ENCODE results near the gene LIX1.
"Not testable (repeated sequence)": the region's sequence is repeated elsewhere in the genome, so short reads cannot be mapped to it uniquely, and the experiment has no call there.

Gene LIX1

GRCh38 chr5:97102010-97102470 is 40.4 kb downstream of the LIX1 start:
- no peak for DNase-seq (ENCODE audit: low spot score)
- FAIRE-seq = no peak

- FAIRE-seq = no peak
Measured at GRCh38 chr5:97101189-97101910, 41.1 kb downstream of the LIX1 start.

GRCh38 chr5:97100476-97100875 is 41.9 kb downstream of the LIX1 start:
- DNase-seq (ENCODE audit: low spot score) (no peak), FAIRE-seq (no peak)

More at GRCh38 chr5:97101189-97101910, 41.1 kb downstream of the LIX1 start:
- no peak for DNase-seq (ENCODE audit: low spot score)

- no peak for FAIRE-seq
- no peak for DNase-seq (ENCODE audit: low spot score)
Measured at GRCh38 chr5:97098922-97099321, 43.5 kb downstream of the LIX1 start.

DNA sequence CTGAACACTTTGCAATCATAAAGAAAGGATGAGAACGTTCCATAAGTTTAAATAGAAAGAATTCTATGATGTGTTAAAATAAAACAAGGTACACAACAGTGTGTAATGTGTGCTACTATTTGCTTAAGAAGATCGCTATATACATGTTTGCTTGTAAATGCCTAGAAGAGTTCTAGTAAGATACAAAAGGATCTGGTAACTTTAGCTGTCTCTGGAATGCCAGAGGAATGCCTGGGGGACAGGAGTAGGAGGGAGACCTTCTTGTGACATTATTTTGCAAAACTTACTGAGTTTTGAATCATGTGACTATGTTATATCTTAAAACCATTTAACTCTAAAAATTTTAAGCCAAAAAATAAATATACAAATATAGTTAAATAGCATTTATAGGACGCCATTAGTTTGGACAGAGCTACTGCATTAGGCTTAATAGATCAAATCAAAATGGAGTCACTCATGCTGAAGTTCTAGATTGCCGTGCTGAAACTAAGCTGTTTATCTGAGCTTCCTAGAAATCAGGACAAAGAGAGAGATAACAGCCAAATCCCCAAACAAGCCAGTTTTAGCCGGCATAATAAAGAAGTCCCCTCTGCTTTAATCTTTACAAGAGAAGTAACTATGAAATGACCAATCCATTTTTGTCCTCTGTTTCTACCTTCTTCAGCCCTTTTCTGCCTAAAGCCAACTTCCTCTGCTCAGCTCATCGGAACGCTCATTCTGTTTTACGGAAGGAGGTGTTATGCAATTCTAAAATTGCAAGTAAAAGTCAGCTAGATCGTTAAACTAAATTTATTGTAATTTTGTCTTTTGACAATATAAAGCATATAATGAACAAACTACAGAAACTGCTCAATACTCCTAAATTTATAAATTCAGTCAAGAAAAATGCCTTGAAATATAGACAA is 44.8 kb downstream of the LIX1 start:
- DNase-seq (ENCODE audit: low spot score) = no peak
- FAIRE-seq = no peak

GRCh38 chr5:97096846-97097245 is 45.6 kb downstream of the LIX1 start:
- no peak for FAIRE-seq
- DNase-seq (ENCODE audit: low spot score) = no peak

DNA sequence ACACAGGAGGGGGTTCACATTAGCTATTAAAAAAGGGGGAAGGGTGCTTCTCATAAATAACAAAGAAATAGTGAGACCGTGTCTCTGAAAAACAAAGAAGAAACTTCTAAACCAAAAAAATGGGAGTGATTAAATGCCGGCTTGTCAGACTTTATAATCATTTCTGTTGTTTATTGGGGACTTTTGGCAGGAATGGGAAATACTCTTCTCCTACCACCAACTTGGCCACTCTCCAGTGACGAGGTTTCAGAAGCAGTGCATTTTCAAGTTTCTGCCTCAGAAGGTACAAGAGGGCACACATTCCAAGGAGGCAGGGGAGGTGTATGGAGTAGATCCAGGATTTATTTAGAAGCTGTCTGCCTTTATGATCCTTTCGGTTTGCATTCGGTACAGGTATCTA is 46.2 kb downstream of the LIX1 start:
- FAIRE-seq = no peak
- peak; percentile 11 for DNase-seq (ENCODE audit: low spot score)

DNA sequence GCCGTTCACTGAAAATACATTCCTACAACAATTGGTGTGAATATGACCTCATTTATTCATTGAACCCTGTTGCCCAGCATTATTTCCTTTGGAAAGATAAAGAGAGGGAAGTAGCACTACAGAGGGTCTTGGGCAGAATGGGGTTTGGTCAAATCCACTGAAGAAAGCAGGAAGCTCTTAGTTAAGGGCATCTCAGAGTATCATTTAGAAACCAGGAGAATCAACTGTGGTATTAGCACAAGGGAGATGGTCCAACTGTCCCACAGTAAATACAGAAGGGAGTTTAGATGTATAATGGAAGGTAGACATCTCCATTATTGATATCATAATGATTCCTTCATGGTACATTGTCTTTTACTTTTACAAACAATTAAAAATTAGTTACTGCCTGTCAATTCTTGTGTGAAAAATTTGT is 47.1 kb downstream of the LIX1 start:
- no peak for FAIRE-seq
- DNase-seq (ENCODE audit: low spot score) = no peak

- DNase-seq (ENCODE audit: low spot score) (no peak), FAIRE-seq (no peak)
Measured at GRCh38 chr5:97094579-97095317, 47.7 kb downstream of the LIX1 start.

DNA sequence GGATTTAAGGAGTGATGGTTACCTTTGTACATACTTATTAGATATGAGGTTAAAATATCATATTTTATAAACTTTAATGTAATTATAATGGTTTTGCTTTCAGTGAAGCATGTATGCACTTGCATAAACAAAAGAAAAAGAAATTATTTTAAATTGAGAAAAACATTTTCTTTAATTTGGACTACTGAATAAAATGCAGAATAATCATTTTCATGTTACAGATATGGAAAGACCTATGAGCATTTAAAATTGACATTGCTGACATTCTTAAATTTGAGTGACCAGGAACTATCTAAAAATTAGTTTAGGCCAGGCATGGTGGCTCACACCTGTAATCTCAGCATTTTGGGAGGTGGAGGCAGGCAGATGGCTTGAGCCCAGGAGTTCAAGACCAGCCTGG is 49.2 kb downstream of the LIX1 start:
- FAIRE-seq (no peak), DNase-seq (ENCODE audit: low spot score) (no peak)

DNA sequence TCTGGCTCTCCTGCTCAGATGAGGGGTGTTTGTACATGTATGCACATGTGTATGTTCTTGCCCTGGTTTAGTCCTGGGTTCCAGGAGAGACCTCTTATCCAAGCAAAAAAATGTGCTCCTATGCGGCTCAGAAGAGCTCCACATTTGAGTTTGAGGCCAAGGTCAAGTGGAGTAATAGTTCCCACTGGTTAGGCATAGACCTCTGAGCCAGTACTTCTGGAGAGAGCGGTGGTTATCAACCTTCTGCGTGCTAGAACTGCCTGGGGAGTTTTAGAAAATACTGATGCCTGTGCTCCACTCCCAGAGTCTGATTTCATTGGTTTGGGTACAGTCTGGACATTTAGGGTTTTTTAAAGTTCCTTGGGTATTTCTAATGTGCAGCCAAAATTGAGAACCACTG is 51.5 kb downstream of the LIX1 start:
- DNase-seq (ENCODE audit: low spot score) = no peak
- FAIRE-seq = no peak

GRCh38 chr5:97089149-97089801 is 53.1 kb downstream of the LIX1 start:
- FAIRE-seq (no peak), DNase-seq (ENCODE audit: low spot score) (peak; percentile 14)

DNA sequence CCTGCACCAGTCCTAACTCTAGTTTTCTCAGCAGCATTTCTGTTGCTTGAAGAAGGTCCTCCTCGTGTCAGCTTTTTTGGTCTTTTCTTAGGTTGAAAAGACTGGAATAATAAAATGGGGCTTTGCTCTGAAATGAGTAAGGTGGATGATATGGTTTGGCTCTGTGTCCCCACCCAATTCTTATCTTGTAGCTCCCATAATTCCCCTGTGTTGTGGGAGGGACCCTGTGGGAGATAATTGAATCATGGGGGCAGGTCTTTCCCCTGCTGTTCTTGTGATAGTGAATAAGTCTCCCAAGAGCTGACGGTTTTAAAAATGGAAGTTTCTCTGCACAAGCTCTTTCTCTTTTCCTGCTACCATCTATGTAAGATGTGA is 53.6 kb downstream of the LIX1 start:
- DNase-seq (ENCODE audit: low spot score) (no peak), FAIRE-seq (no peak)

DNA sequence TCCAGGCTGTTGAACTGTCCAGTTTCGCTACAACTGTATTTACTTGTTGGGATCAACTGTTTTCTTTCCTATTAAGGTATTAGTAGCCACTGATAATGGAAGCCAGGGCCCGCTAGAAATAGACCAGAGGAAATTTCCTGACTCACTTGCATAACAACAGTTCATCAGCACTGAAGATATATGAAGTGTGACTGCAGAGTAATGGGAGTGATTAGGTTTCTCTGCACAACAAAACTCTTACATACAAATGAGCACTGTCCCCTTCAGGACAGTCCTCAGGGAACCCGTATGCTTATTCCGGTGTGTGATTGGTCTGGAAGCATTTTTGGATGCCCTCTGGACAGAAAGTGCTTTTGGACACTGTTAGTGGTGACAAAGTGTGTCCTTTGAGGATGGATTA is 55.3 kb downstream of the LIX1 start:
- DNase-seq (ENCODE audit: low spot score) (no peak), FAIRE-seq (no peak)

DNA sequence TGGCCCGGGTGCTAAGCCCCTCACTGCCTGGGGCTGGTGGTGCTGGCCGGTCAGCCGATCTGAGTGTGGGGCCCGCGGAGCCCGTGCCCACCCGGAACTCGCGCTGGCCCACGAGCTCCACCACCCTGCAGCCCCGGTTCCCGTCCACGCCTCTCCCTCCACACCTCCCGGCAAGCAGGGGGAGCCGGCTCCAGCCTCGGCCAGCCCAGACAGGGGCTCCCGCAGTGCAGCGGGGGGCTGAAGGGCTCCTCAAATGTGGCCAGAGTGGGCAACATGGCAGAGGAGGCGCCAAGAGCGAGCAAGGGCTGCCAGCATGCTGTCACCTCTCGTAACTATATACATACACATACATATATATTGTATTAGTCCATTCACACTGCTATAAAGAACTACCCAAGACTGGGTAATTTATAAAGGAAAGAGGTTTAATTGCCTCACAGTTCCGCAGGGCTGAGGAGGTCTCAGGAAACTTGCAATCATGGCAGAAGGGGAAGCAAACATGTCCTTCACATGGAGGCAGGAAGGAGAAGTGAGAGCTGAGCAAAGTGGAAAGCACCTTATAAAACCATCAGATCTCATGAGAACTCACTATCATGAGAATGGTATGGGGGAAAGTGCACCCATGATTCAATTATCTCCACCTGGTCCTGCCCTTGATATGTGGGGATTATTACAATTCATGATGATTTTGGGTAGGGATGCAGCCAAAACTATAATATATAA is 56.8 kb downstream of the LIX1 start:
- no peak for FAIRE-seq
- no peak for DNase-seq (ENCODE audit: low spot score)

DNA sequence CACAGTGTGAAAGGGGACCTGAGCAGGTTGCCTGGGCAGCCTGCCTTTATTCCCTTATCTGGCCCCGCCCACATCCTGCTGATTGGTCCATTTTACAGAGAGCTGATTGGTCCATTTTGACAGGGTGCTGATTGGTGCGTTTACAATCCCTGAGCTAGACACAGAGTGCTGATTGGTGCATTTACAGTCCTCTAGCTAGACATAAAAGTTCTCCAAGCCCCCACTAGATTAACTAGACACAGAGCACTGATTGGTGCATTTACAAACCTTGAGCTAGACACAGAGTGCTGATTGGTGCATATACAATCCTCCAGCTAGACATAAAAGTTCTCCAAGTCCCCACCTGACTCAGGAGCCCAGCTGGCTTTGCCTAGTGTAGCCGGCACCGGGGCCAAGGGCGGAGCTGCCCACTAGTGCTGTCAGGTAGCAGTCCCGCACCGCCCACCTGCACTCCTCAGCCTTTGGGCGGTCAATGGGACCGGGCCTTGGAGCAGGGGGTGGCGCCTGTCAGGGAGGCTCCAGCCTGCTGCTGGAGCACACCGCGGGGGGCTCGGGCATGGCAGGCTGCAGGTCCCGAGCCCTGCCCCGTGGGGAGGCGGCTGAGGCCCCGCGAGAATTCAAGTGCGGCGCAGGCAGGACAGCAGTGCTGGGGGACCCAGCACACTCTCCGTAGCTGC is 57.5 kb downstream of the LIX1 start:
- DNase-seq (ENCODE audit: low spot score); FAIRE-seq: not testable (repeated sequence)

- DNase-seq (ENCODE audit: low spot score) (no peak), FAIRE-seq (no peak)
Measured at GRCh38 chr5:97078958-97079743, 63.3 kb downstream of the LIX1 start.

GRCh38 chr5:97077246-97077645 is 65.2 kb downstream of the LIX1 start:
- FAIRE-seq (no peak), DNase-seq (ENCODE audit: low spot score) (no peak)

DNA sequence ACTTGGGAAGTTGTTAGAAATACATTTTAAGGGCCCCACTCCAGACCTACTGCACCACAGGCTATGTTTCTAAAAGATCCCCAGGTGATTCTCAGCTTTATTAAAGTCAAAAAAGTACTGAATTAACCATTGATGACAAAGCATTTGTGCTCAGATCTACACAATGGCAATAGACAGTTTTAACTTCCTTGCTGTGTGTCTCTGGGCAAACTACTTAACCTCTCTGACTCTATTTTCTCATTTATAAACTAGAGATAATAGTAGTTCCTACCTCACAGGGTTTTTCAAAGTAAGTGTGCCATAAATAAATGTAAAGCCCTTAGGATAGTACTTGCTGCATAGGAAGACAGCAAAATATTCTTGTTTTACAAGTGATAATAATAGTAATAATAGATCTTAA is 66.3 kb downstream of the LIX1 start:
- DNase-seq (ENCODE audit: low spot score) (no peak), FAIRE-seq (no peak)
